ENCODE measurements around the gene ATE1. TPM values are rescaled to one million over a fixed set of nuclear protein-coding genes. Genes with fewer than 3 reads are reported as not detected.
A peak's percentile ranks its signal among the peaks of the same experiment; 100 is the strongest.

Gene ATE1
- total and polyA plus RNA-seq, 2 of the 4 experiments (the other 2 are of a cell fraction) = 6.4 to 27.8 TPM

DNA sequence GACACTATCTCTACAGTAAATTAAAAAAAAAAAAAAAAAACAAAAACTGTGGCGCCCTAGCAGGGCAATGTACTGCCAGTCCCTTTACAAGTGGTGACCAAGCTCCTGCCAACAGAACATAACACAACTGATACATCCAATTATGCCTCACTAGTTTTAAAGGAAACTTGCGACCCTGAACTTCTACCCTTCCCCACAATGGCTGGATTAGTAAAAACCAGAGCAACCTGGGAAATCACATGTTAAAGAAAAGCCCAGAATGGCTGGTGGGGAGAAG is 16.5 kb downstream of the ATE1 start:
- peaks cover 2% of the 10 kb centered on the region; the same call in 1 of the 2 replicates for H3K4me1 ChIP-seq (ENCODE audit: control insufficient read depth, insufficient read depth, low read length)
- ChIA-PET CTCF (no interaction called here), POLR2A (ENCODE audit: unreplicated experiment) (no interaction called here)
- H4K20me1 ChIP-seq (ENCODE audit: insufficient read depth, low read length) = no peaks in the 10 kb centered on the region
- H3K23ac ChIP-seq (ENCODE audit: low read depth, low read length) = peak overlapping the region; percentile 60; the same call in 1 of the 2 replicates
- BruUV-seq (replicated peaks) = no TSS peak
- peak overlapping the region; percentile 87 for H2BK5ac ChIP-seq (ENCODE audit: low read depth, low read length, poor library complexity, severe bottlenecking)
- peak overlapping the region; percentile 66 for H2BK120ac ChIP-seq (ENCODE audit: low read depth, low read length)
- TF ChIP-seq CHD1 (IDR thresholded peaks at IDR 0.05; ENCODE audit: low read depth, low read length) (no peak), MAZ (IDR thresholded peaks at IDR 0.05; ENCODE audit: borderline replicate concordance, low read depth, low read length) (no peak), SMC3 (IDR thresholded peaks at IDR 0.05; ENCODE audit: low read depth, low read length) (no peak), RCOR1 (IDR thresholded peaks at IDR 0.05; ENCODE audit: insufficient replicate concordance, low read length) (no peak), BHLHE40 (IDR thresholded peaks at IDR 0.05; ENCODE audit: low read depth, low read length) (no peak), CTCF (conservative IDR thresholded peaks at IDR 0.05; ENCODE audit: low read depth, low read length) (no peak), MXI1 (IDR thresholded peaks at IDR 0.05; ENCODE audit: borderline replicate concordance, low read depth, low read length) (no peak), MAFK (IDR thresholded peaks at IDR 0.05; ENCODE audit: low read depth, low read length) (no peak), CEBPB (IDR thresholded peaks at IDR 0.05; ENCODE audit: low read depth, low read length) (no peak)
- WGBS, 2 experiments (ENCODE audit: extremely low coverage in 2 of 2, insufficient read length in 1 of 2) = no CpG with 5 or more reads among the region's 2 CpGs
- no peak overlapping the region; the same call in 1 of the 2 replicates for H3K18ac ChIP-seq (ENCODE audit: low read depth, low read length)
- H3K4me3 ChIP-seq (ENCODE audit: insufficient read depth, low read depth, low read length) = no peak overlapping the region
- dilution Hi-C loops (cut with HindIII; ENCODE audit: low sequenced_read_pairs, unreplicated experiment) (no loop called here), intact Hi-C loops (cut with micrococcal nuclease) (no loop called here), in situ Hi-C loops (cut with MboI; ENCODE audit: low sequenced_read_pairs) (no loop called here)
- no peak overlapping the region for H3K4me2 ChIP-seq (ENCODE audit: low read depth, low read length)
- peak overlapping the region; percentile 91 for H3K27ac ChIP-seq (ENCODE audit: insufficient read depth, low read length)
- no peak overlapping the region for H3K56ac ChIP-seq (ENCODE audit: extremely low read depth, insufficient read depth, low read length)
- no peak overlapping the region for H3K14ac ChIP-seq (replicated peaks; ENCODE audit: low read depth, low read length)
- H2AFZ ChIP-seq (replicated peaks; ENCODE audit: low read length, poor library complexity) = no peak overlapping the region
- H4K5ac ChIP-seq (ENCODE audit: low read depth, low read length) = no peak overlapping the region; the same call in 1 of the 2 replicates
- H2AK9ac ChIP-seq (replicated peaks; ENCODE audit: low read depth, low read length, poor library complexity) = peak overlapping the region; percentile 65
- H3K4ac ChIP-seq (ENCODE audit: low read depth, low read length) = peak overlapping the region; percentile 69
- peak overlapping the region; percentile 55 for H2BK20ac ChIP-seq (ENCODE audit: low read depth, low read length)
- H3K36me3 ChIP-seq (ENCODE audit: control insufficient read depth, insufficient read depth, low read length) = 0 out of 2 replicates have a peak, but pooled peaks cover 2% of the 10 kb centered on the region
- H3K9ac ChIP-seq (ENCODE audit: low read depth, low read length) = no peak overlapping the region
- H4K8ac ChIP-seq (ENCODE audit: low read depth in 2 of 2, low read length in 2 of 2) = peak overlapping the region; percentile 13 to 72; a peak in 3 of 4 replicates
- H3K9me1 ChIP-seq (ENCODE audit: insufficient read depth, low read length) = no peaks in the 10 kb centered on the region
- H3K79me1 ChIP-seq (ENCODE audit: low read depth in 1 of 2, low read length in 2 of 2) = peaks cover 4 to 7% of the 10 kb centered on the region in 2 experiments; a peak in 3 of 4 replicates
- H4K91ac ChIP-seq (ENCODE audit: insufficient read depth, low read depth, low read length) = peak overlapping the region; percentile 52
- no peaks in the 10 kb centered on the region for H3K9me3 ChIP-seq (ENCODE audit: control insufficient read depth, insufficient read depth, low read length)
- ATAC-seq (ENCODE audit: low read depth) (no peak), DNase-seq (no peak)
- no peaks in the 10 kb centered on the region for H3K27me3 ChIP-seq (ENCODE audit: control insufficient read depth, insufficient read depth, low read length)
- no peak overlapping the region for H2BK15ac ChIP-seq (ENCODE audit: low read depth, low read length)
- peak overlapping the region; percentile 60; the same call in 1 of the 2 replicates for H2AK5ac ChIP-seq (ENCODE audit: low read depth, low read length)
